Heart right ventricle (tissue), 16 donors: Measurements from ENCODE around the gene CHD9. TPM values are rescaled to one million over a fixed set of nuclear protein-coding genes. Genes with fewer than 3 reads are reported as not detected.
A peak's percentile ranks its signal among the peaks of the same experiment; 100 is the strongest.

Source experiments
- ATAC-seq, 8 donors: fragments of 200-7000 bp; cut with Tn5 transposase; one replicate each; pipeline ENCODE4 v1.9.1; 2020; ENCODE audit warnings: mild to moderate bottlenecking in 8 of 8, moderate library complexity in 8 of 8, moderate number of reproducible peaks in 1 of 8
- DNase-seq, 2 donors: peaks; one replicate each; pipeline ENCODE4 v3.0.0-alpha.2; 2020
- H3K27ac ChIP-seq, 10 donors: fragments of 200-600 bp; sonication (generic) in 2 of 10; one replicate each; pipeline versions ENCODE4 v1.5.0 to v1.8.0; 2020 to 2022; ENCODE audit warnings: mild to moderate bottlenecking in 3 of 10
- H3K27me3 ChIP-seq, 7 donors: fragments of 200-600 bp; one replicate each; pipeline ENCODE4 v1.8.0; 2021 to 2022; ENCODE audit warnings: mild to moderate bottlenecking in 2 of 7
- H3K36me3 ChIP-seq, 9 donors: fragments of 200-600 bp; sonication (generic) in 1 of 9; one replicate each; pipeline versions ENCODE4 v1.5.0 to v1.8.0; 2020 to 2022; ENCODE audit warnings: mild to moderate bottlenecking in 2 of 9
- H3K4me1 ChIP-seq, 9 donors: fragments of 200-600 bp; sonication (generic) in 1 of 9; one replicate each; pipeline versions ENCODE4 v1.5.0 to v1.8.0; 2020 to 2022; ENCODE audit warnings: mild to moderate bottlenecking in 4 of 9
- H3K4me3 ChIP-seq, 10 donors: fragments of 200-600 bp; sonication (generic) in 2 of 10; one replicate each; pipeline versions ENCODE4 v1.5.0 to v1.8.0; 2020 to 2022; ENCODE audit warnings: mild to moderate bottlenecking in 7 of 10, moderate library complexity in 2 of 10
- H3K9me3 ChIP-seq, 11 donors: fragments of 200-600 bp in 10 of 11; sonication (generic) in 2 of 11; one replicate each; pipeline versions ENCODE4 v1.5.0 to v1.8.0; 2013 to 2022; ENCODE audit warnings: mild to moderate bottlenecking in 2 of 11, control low read depth in 1 of 11, moderate library complexity in 1 of 11
- WGBS, 2 donors: extraction: QIAGEN DNeasy Blood & Tissue Kit; methylation state at CpG; one replicate each; pipeline ENCODE4 v1.1.7; 2013; ENCODE audit warnings: inconsistent platforms in 1 of 2; 5-methylcytosine and 5-hydroxymethylcytosine counted together
- intact Hi-C, 10 donors: fragments of 100-400 bp; cut with DNase I; formaldehyde crosslinking; loops; one replicate each; pipeline versions ENCODE4 v1.11.1 to v1.14.2; 2022
- polyA plus RNA-seq, 2 donors: library from polyadenylated mRNA; stranded (reverse); fragments of 200-250 nt; gene quantifications; one replicate each; pipeline ENCODE4 v1.2.3, GENCODE V29; 2013
- total RNA-seq, 10 donors: library from RNA; stranded (reverse); fragmentation: NEBNext Ultra II Directional in 3 of 10; extraction: Animal tissue kit (Norgen Biotek cat#: 25700) in 3 of 10; gene quantifications; one replicate each; pipeline versions ENCODE4 v1.2.1 to v1.2.4, GENCODE V29; 2021 to 2023
- TF ChIP-seq, protein P1 (sequence below), 9 donors: fragments of 200-600 bp; sonication (generic) in 2 of 9; IDR thresholded peaks; one replicate each; pipeline versions ENCODE4 v1.5.0 to v1.8.0; 2021 to 2022; ENCODE audit warnings: antibody characterized with exemption in 9 of 9, mild to moderate bottlenecking in 5 of 9, moderate library complexity in 1 of 9
- donor health status: Arrhythmogenic right ventricular cardiomyopathy.
- donor health status: ischemic (EF 13 %, LVEDD 7.1; RV severe dilation, severe dysfunction).
- donor health status: healthy with polysubstance abuse.
- donor health status: DM: no; HTN: yes; CAD: no.
- donor health status: DM: no; HTN: no; CAD: no.
- donor health status: ischemic (EF 25% LVEDD 6.9; RV normal size, moderate dysfunction).
- donor health status: ischemic (EF 25% LVEDD 5.7; RV mildly dilated, moderate dysfunction).
- donor health status: healthy.
- donor health status: DM: yes; HTN: yes; CAD: no.
- donor health status: Ischemic cardiomyopathy.
- donor health status: ischemic (EF 35%, LVEDD 5.7; RV mildly dilated, moderate dysfunction).
- donor health status: nonischemic (EF 11% LVEDD 7.7; RV severe dilation, severe dysfunction).
- donor health status: DM: yes; HTN: yes; CAD: no.
- donor health status: PGD.
- donor health status: ischemic (EF 29% LVEDD 5.4; RV normal size, mild dysfunction).
- donor health status: nonischemic (EF 23%, LVEDD 6.1; RV moderate dilation, normal function).

The CHD9 gene
- total and polyA plus RNA-seq, 12 donors = 7.0 to 58.4 (median 44.6) TPM

DNA sequence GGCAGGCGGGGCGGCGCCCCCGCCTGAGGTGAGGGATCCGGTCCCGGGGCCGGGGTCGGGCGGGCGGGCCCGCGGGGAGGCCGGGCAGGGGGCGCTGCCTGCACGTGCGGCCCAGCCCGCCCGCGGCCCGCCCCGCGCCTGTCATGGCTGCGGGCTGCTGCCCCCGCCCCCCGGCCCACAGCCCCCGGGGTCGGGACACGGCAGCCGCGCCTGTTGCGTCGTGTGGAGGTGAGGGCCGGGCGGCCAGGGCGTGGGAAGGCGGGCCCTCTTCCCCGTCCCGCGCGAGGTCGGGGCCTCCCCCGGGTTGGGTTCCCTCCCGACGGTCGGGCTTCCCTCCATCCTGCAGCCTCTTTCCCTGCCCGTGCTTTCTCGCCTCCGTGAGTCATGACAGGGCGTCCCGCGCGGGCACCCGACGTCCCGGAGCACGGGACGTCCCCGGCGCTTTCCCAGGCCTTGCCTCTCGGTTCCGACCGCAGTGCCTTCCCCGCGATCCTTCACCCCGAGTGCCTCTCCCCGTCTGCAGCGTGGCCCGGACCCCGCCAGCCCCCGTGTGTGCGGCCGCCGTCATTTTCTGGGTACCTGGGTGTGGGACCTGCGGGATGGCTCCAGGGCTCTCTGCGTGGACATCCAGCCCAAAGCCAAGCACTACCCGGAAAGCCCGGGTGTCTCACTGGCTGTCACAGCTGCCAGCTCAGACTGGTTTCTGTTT, 76.7 kb downstream of the CHD9 start:
- TF ChIP-seq, protein P1, sequence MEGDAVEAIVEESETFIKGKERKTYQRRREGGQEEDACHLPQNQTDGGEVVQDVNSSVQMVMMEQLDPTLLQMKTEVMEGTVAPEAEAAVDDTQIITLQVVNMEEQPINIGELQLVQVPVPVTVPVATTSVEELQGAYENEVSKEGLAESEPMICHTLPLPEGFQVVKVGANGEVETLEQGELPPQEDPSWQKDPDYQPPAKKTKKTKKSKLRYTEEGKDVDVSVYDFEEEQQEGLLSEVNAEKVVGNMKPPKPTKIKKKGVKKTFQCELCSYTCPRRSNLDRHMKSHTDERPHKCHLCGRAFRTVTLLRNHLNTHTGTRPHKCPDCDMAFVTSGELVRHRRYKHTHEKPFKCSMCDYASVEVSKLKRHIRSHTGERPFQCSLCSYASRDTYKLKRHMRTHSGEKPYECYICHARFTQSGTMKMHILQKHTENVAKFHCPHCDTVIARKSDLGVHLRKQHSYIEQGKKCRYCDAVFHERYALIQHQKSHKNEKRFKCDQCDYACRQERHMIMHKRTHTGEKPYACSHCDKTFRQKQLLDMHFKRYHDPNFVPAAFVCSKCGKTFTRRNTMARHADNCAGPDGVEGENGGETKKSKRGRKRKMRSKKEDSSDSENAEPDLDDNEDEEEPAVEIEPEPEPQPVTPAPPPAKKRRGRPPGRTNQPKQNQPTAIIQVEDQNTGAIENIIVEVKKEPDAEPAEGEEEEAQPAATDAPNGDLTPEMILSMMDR (IDR thresholded peaks at IDR 0.05) = no peak
- ATAC-seq (peak in 6 of 8 donors; percentile 1 to 32 (median 11)), DNase-seq (peak; percentile 53 to 65)
- peaks cover 0 to 5% (median 0%) of the 10 kb centered on the region in 9 donors for H3K36me3 ChIP-seq
- no peaks in the 10 kb centered on the region for H3K27me3 ChIP-seq
- peak overlapping the region; percentile 43 to 94 (median 82) for H3K4me3 ChIP-seq
- no peaks in the 10 kb centered on the region for H3K9me3 ChIP-seq
- peak overlapping the region; percentile 89 to 99 (median 96) for H3K27ac ChIP-seq
- 0 to 1% methylated on average over 40 to 76 of the region's 77 CpGs for WGBS, 2 donors
- intact Hi-C loops = loop anchor here in 9 of 10 donors (1.0 to 10.0 kb wide), 12 partner anchors 33 to 151 kb away; partner anchors contain the start of genes CHD9 (in 3 of the 9) and CHD9NB (in 2 of the 9)
- H3K4me1 ChIP-seq = peaks cover 0 to 65% (median 36%) of the 10 kb centered on the region in 9 donors

DNA sequence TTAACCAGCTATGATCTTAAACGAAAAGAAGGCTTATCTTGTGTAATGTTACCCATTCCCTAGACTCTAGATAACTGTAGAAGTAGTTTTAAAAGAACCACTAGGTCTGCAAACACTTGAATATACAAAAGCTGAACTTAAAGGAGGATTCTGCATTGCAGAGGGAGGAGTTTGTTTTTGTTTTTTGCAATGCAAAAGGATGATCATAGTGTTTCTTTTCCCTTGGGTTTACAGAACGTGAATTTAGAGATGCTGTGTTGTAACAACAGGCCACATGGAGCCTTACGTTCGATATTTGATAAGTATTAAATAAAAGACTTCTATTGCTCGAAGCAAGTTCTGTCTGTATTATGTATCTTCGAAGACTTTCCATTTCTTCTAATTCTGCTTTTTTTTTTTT, 77.6 kb downstream of the CHD9 start:
- TF ChIP-seq, protein P1 (IDR thresholded peaks at IDR 0.05) = no peak
- peak overlapping the region in 8 of 10 donors; percentile 68 to 94 (median 84) for H3K4me3 ChIP-seq
- H3K27me3 ChIP-seq = no peaks in the 10 kb centered on the region
- peak overlapping the region in 5 of 10 donors; percentile 82 to 98 (median 95) for H3K27ac ChIP-seq
- intact Hi-C loops = loop anchor here in 9 of 10 donors (1.0 to 10.0 kb wide), 8 partner anchors 40 to 150 kb away; partner anchors contain the start of genes CHD9 (in 2 of the 9) and CHD9NB (in 2 of the 9)
- 66 to 74% methylated on average over 6 of the region's 6 CpGs for WGBS, 2 donors
- peaks cover 0 to 64% (median 34%) of the 10 kb centered on the region in 9 donors for H3K4me1 ChIP-seq
- DNase-seq (no peak), ATAC-seq (no peak)
- peaks cover 0 to 5% (median 0%) of the 10 kb centered on the region in 9 donors for H3K36me3 ChIP-seq
- no peaks in the 10 kb centered on the region for H3K9me3 ChIP-seq

DNA sequence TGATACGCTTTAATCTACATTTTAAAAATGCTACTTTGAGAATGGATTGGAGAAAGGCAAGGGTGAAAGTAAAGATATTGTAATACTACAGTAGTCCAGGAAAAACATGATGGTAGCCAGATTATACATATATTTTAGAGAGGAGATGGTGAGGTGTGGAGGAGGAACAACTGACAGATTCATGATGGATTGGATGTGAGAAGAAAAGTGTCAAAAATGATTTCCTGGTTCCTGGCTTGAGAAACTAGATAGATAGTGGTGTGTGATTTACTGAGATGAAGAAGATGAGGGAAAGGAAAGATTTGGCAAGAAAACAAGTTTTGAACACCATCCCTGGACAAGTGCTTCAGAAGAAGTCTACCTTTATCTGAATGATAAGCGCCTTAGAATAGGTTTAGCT, 80.5 kb downstream of the CHD9 start:
- Histone ChIP-seq H3K27ac (no peak overlapping the region), H3K4me1 (peaks cover 0 to 49% (median 22%) of the 10 kb centered on the region in 9 donors), H3K27me3 (no peaks in the 10 kb centered on the region), H3K36me3 (peaks cover 0 to 5% (median 0%) of the 10 kb centered on the region in 9 donors), H3K9me3 (no peaks in the 10 kb centered on the region), H3K4me3 (no peak overlapping the region)
- intact Hi-C loops = loop anchor here in 4 of 10 donors (10.0 kb wide), 3 partner anchors 69 to 81 kb away; partner anchors contain the start of genes CHD9 (in 2 of the 4) and CHD9NB (in 2 of the 4)
- ATAC-seq (no peak), DNase-seq (no peak)
- WGBS, 2 donors = 89 to 94% methylated on average over 2 of the region's 2 CpGs
- TF ChIP-seq, protein P1 (IDR thresholded peaks at IDR 0.05) = no peak

DNA sequence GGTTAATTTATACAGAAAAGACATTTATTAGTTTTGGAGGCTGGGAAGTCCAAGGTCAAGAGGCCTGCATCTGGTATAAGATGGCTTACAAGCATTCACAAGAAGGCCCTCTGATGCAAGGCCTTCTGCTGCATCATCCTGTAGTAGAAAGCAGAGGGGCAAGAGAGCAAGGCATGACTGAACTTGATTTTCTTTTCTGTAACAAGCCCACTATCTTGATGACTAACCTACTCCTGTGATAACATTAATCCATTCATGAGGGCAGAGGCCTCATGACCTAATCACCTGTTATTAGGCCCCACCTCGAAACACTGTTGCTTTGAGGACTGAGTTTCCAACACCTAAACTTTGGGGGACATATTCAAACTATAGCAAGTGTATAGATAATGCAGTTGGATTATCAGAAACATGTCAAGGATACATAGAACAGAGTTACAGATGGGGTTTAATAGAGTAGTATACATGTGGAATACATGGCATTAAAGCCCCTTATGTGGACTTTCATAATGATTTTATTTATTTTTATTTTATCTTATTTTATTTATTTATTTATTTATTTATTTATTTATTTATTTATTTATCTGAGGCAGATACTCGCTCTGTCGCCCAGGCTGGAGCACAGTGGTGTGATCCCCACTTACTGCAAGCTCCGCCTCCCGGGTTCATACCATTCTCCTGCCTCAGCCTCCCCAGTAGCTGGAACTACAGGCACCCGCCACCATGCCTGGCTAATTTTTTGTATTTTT, 88.2 kb downstream of the CHD9 start:
- no peaks in the 10 kb centered on the region for H3K9me3 ChIP-seq
- 97 to 99% methylated on average over 6 of the region's 6 CpGs for WGBS, 2 donors
- H3K36me3 ChIP-seq = peaks cover 0 to under 1% (median 0%) of the 10 kb centered on the region in 9 donors
- TF ChIP-seq, protein P1 (IDR thresholded peaks at IDR 0.05) = no peak
- H3K4me3 ChIP-seq = no peak overlapping the region
- no peaks in the 10 kb centered on the region for H3K27me3 ChIP-seq
- H3K4me1 ChIP-seq = peaks cover 0 to 17% (median 0%) of the 10 kb centered on the region in 9 donors
- ATAC-seq (no peak), DNase-seq (no peak)
- no peak overlapping the region for H3K27ac ChIP-seq
- intact Hi-C loops = no loop called here
